KMS-11 (cell line): ENCODE measurements around the gene MCOLN2.

ENCODE experiments used
- H2AFZ ChIP-seq: fragments of 200-600 bp; sonication (generic); 2 replicates; pipeline ENCODE4 v1.6.1; 2016; ENCODE audit warnings: antibody characterized with exemption, mixed run types, low read depth
- H3K27ac ChIP-seq: fragments of 200-600 bp; sonication (generic); 2 replicates; pipeline ENCODE4 v1.6.1; 2016; ENCODE audit warnings: mild to moderate bottlenecking, mixed run types
- H3K27me3 ChIP-seq: fragments of 200-600 bp; sonication (generic); 2 replicates; pipeline ENCODE4 v1.6.1; 2017; ENCODE audit warnings: mild to moderate bottlenecking, low read depth, mixed run types, moderate library complexity; ENCODE audit not compliant: insufficient read depth
- H3K36me3 ChIP-seq: fragments of 200-600 bp; sonication (generic); 2 replicates; pipeline ENCODE4 v1.6.1; 2017; ENCODE audit warnings: mild to moderate bottlenecking, mixed run types; ENCODE audit not compliant: insufficient read depth
- H3K4me1 ChIP-seq: fragments of 200-600 bp; sonication (generic); 2 replicates; pipeline ENCODE4 v1.6.1; 2016; ENCODE audit warnings: mild to moderate bottlenecking, low read depth, mixed run types; ENCODE audit not compliant: poor library complexity, severe bottlenecking
- H3K4me2 ChIP-seq: fragments of 200-600 bp; sonication (generic); 2 replicates; pipeline ENCODE4 v1.7.0; 2016; ENCODE audit warnings: mild to moderate bottlenecking, mixed run types
- H3K4me3 ChIP-seq: fragments of 200-600 bp; sonication (generic); IDR thresholded peaks from 2 replicates; pipeline ENCODE4 v1.6.1; 2017; ENCODE audit warnings: low read depth, low read length, mixed read lengths; ENCODE audit not compliant: insufficient read depth
- H3K79me2 ChIP-seq: fragments of 200-600 bp; sonication (generic); 2 replicates; pipeline ENCODE4 v1.6.1; 2016; ENCODE audit warnings: low read depth, mixed run types; ENCODE audit not compliant: insufficient read depth
- H3K9ac ChIP-seq: fragments of 200-600 bp; sonication (generic); 2 replicates; pipeline ENCODE4 v1.6.1; 2016; ENCODE audit warnings: mild to moderate bottlenecking, mixed run types
- H4K20me1 ChIP-seq: fragments of 200-600 bp; sonication (generic); 2 replicates; pipeline ENCODE4 v1.6.1; 2016; ENCODE audit warnings: mild to moderate bottlenecking, mixed run types; ENCODE audit not compliant: insufficient read depth
- TF ChIP-seq, protein P1 (sequence below): fragments of 200-600 bp; sonication (generic); conservative IDR thresholded peaks from 2 replicates; pipeline ENCODE4 v1.6.1; 2017; ENCODE audit warnings: low read depth, mild to moderate bottlenecking, antibody characterized with exemption, low read length, moderate library complexity, mixed read lengths

The MCOLN2 gene

DNA sequence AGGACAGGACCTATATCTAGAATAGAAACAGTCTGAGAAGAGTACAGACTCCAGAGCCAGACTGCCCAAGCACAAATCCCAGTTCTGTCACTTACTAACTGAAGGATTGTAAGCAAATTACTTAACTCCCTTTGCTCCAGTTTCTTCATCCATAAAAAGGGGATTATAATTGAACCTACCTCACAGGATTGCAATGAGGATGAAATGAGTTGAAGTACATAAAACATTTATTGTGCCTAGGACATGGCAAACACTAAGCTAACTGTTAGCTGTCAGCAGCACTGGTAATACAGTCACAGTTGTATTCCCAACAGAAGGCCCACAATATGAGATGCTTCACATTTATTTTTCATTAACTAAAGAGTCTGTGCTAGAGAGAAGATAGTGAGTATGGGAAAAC lies 33.9 kb downstream of the MCOLN2 start:
- H3K9ac ChIP-seq = no peak overlapping the region
- no peaks in the 10 kb centered on the region for H3K79me2 ChIP-seq
- H3K27ac ChIP-seq = no peak overlapping the region
- H3K27me3 ChIP-seq = no peaks in the 10 kb centered on the region
- no peak overlapping the region for H3K4me3 ChIP-seq
- H2AFZ ChIP-seq = no peak overlapping the region
- H3K4me1 ChIP-seq = no peaks in the 10 kb centered on the region
- H3K4me2 ChIP-seq = no peak overlapping the region
- no peaks in the 10 kb centered on the region for H3K36me3 ChIP-seq
- H4K20me1 ChIP-seq = no peaks in the 10 kb centered on the region
- TF ChIP-seq, protein P1, sequence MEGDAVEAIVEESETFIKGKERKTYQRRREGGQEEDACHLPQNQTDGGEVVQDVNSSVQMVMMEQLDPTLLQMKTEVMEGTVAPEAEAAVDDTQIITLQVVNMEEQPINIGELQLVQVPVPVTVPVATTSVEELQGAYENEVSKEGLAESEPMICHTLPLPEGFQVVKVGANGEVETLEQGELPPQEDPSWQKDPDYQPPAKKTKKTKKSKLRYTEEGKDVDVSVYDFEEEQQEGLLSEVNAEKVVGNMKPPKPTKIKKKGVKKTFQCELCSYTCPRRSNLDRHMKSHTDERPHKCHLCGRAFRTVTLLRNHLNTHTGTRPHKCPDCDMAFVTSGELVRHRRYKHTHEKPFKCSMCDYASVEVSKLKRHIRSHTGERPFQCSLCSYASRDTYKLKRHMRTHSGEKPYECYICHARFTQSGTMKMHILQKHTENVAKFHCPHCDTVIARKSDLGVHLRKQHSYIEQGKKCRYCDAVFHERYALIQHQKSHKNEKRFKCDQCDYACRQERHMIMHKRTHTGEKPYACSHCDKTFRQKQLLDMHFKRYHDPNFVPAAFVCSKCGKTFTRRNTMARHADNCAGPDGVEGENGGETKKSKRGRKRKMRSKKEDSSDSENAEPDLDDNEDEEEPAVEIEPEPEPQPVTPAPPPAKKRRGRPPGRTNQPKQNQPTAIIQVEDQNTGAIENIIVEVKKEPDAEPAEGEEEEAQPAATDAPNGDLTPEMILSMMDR = no peak

DNA sequence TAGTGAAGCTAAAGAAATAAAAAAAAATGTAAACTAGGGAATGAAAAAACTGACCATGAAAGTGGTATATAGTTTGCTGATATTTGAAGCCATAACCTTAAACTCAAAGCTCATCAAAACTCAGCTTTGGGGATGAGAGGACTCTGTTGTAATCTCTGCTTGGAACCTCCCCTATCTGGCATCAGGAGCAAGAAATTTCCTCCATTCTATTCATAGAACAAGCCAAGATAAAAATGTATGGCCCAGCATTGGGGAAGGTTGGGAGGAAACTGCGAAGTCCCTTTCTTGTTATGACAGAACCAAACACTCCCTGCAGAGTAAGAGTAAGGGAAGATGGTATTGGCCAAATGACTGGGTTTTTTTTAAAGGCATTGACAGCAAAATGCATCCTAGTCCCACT lies 35.6 kb downstream of the MCOLN2 start:
- TF ChIP-seq, protein P1 = no peak

DNA sequence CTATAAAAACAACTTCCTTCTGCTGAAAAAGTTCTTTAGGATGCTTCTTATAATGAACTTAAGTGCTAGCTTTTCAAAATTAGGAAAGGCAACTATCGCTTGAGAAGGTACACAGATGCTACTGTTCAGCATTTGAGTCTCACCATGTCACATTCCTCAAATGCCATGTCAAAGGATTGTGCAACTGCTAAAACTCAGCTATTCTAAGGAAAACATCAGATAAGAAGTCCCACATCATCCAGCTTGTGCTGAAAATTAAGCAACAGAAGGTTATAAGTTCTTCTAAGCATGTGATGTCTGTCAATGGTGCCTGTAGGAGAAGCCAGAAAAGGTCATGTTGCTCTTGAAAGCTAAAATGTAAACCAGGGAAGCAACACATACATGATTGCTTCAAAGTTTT lies 36.5 kb downstream of the MCOLN2 start:
- no peaks in the 10 kb centered on the region for H3K79me2 ChIP-seq

More for the DNA sequence above, 35.6 kb downstream of the MCOLN2 start:
- no peaks in the 10 kb centered on the region for H4K20me1 ChIP-seq
- H3K4me3 ChIP-seq = no peak overlapping the region
- H3K27me3 ChIP-seq = no peaks in the 10 kb centered on the region
- H3K4me1 ChIP-seq = no peaks in the 10 kb centered on the region
- no peak overlapping the region for H3K4me2 ChIP-seq
- no peak overlapping the region for H3K27ac ChIP-seq
- no peaks in the 10 kb centered on the region for H3K36me3 ChIP-seq
- no peaks in the 10 kb centered on the region for H3K79me2 ChIP-seq
- H3K9ac ChIP-seq = no peak overlapping the region
- H2AFZ ChIP-seq = no peak overlapping the region

DNA sequence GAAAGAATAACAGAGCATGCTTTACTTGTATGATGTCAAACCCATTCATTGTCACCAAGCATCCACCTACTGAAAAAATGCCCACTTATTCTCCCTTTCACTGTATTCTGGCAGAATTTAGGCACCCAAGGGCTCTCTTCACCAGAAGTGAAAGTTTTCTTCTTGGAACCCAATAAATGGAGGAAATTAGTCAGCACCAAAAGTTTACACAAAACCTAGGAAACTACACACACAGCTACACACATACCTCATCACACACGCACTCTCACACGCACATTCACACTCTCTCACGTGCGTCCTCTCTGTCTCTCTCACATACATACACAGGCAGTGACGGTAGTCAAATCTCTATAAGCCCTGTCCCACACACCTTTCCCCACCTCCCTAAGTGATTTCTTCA lies 37.6 kb downstream of the MCOLN2 start:
- TF ChIP-seq, protein P1 = no peak
- Histone ChIP-seq H3K9ac (no peak overlapping the region), H4K20me1 (no peaks in the 10 kb centered on the region), H3K36me3 (no peaks in the 10 kb centered on the region), H2AFZ (no peak overlapping the region), H3K79me2 (no peaks in the 10 kb centered on the region), H3K4me1 (no peaks in the 10 kb centered on the region), H3K4me2 (no peak overlapping the region), H3K27ac (no peak overlapping the region), H3K27me3 (no peaks in the 10 kb centered on the region), H3K4me3 (no peak overlapping the region)

More for the DNA sequence above, 36.5 kb downstream of the MCOLN2 start:
- TF ChIP-seq, protein P1 = no peak
- Histone ChIP-seq H4K20me1 (no peaks in the 10 kb centered on the region), H2AFZ (no peak overlapping the region), H3K4me2 (no peak overlapping the region), H3K27me3 (no peaks in the 10 kb centered on the region), H3K36me3 (no peaks in the 10 kb centered on the region), H3K4me3 (no peak overlapping the region), H3K27ac (no peak overlapping the region), H3K9ac (no peak overlapping the region), H3K4me1 (no peaks in the 10 kb centered on the region)
